GM03348 (cell line): ENCODE data around the gene TMEM132C.

Experiments used
- DNase-seq: peaks from one replicate; pipeline ENCODE4 v3.0.0; 2012; ENCODE audit warnings: low spot score

The TMEM132C gene

DNA sequence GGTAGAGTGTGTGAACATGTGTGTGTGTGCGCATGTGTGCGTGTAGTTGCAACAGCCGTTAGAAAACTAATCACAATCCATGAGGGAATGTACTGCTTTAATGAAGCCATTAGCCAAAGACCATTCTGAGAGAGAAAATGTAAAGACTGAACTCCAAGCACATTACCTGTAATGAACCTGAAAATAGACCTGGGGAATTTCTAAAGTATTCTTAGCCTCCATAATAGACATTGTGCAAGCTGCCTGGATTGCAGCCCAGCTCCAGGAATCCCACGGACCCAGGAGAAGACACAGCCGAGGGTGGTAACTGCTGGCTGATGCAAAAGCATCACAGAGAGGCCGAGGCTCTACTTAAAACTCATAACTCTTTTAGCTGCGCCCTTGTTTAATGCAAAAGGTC lies 400.2 kb downstream of the TMEM132C start:
- DNase-seq: no peak

DNA sequence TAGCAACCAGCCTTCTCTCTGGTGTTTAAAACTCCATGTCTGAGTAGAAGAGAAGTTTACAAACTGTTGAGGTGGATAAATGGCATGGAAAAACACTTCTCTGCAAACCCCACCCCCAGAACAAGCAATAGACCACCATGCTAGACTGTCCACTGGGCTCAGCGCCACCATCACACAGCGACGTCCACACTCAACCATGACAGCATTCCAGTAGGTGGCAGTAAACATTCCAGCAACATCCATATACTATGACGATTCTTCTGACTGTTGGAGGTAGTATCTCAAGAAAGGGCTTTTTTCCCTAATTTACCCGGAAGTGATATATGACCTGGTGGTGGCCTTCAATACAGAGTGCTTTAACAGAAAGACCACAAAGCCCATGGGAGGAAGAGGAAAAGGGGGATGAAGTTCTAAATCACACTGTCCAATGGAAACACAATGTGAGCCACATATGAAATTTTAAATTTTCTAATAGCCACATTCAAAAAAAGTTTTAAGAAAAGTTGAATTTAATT lies 404.6 kb downstream of the TMEM132C start:
- no peak for DNase-seq

DNA sequence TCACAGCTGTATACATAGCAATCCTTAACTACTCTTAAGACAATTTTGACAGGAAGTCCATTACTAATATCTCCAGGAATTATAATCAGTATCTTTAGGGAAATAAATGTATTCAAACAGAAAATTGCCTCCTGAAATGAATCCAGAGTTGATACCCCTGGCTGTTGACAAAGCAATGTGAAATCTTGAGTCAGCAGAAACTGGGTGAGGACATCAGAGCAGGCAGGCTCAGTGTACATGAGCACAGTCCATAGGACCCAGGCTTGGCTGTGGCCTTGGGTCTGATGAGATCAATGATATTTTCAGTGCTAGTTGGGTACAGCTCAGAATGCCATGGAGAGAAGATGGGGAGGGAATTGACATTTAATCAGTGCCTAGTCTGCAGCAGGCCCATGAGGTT lies 405.5 kb downstream of the TMEM132C start:
- DNase-seq: no peak

- DNase-seq: no peak
Measured at GRCh38 chr12:128672893-128673292, 405.9 kb downstream of the TMEM132C start.

- DNase-seq: no peak
Measured at GRCh38 chr12:128675576-128675975, 408.6 kb downstream of the TMEM132C start.

DNA sequence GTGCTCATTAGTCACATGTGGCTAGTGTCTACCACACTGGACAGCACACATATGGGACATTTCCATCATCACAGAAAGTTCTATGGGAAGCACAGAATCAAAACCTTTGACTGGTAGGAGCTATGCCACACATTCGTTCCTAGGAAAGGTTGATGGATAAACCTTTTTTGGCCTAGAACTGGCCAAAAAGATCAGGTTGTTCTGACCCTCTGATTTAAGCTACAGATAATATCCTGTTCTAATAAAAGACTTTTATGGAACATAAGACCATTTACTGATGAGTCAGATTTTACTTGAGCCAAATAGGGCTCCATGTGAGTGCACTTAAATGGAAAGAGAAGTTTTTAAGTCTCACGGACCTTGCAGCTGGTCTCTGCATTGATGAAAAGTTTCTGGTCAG lies 413.6 kb downstream of the TMEM132C start:
- DNase-seq: no peak

- DNase-seq: no peak
Measured at GRCh38 chr12:128682548-128683275, 415.7 kb downstream of the TMEM132C start.

GRCh38 chr12:128684352-128684751 lies 417.4 kb downstream of the TMEM132C start:
- no peak for DNase-seq

- DNase-seq: no peak
Measured at GRCh38 chr12:128685903-128686475, 419.0 kb downstream of the TMEM132C start.

GRCh38 chr12:128687851-128688250 lies 420.9 kb downstream of the TMEM132C start:
- DNase-seq: no peak

GRCh38 chr12:128690641-128691040 lies 423.7 kb downstream of the TMEM132C start:
- no peak for DNase-seq

- DNase-seq: no peak
Measured at GRCh38 chr12:128693115-128693514, 426.1 kb downstream of the TMEM132C start.

GRCh38 chr12:128693771-128694170 lies 426.8 kb downstream of the TMEM132C start:
- no peak for DNase-seq

- no peak for DNase-seq
Measured at GRCh38 chr12:128694445-128694844, 427.5 kb downstream of the TMEM132C start.

DNA sequence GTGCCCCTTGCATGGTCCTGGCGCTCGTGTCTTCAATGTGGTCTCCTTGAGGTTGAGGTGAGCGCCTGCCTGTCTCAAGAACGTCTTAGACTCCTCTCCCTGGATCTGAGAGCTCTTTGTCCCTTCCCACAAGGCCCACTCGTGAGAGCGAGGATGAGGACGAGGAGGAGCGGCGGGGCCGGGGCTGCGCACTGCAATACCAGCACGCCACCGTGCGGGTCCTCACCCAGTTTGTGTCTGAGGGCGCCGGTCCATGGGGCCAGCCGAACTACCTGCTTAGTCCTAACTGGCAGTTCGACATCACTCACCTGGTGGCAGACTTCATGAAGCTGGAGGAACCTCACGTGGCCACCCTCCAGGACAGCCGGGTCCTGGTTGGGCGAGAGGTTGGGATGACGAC lies 428.7 kb downstream of the TMEM132C start:
- DNase-seq: no peak

- DNase-seq: no peak
Measured at GRCh38 chr12:128698301-128698972, 431.5 kb downstream of the TMEM132C start.

GRCh38 chr12:128699106-128699505 lies 432.1 kb downstream of the TMEM132C start:
- DNase-seq: no peak

DNA sequence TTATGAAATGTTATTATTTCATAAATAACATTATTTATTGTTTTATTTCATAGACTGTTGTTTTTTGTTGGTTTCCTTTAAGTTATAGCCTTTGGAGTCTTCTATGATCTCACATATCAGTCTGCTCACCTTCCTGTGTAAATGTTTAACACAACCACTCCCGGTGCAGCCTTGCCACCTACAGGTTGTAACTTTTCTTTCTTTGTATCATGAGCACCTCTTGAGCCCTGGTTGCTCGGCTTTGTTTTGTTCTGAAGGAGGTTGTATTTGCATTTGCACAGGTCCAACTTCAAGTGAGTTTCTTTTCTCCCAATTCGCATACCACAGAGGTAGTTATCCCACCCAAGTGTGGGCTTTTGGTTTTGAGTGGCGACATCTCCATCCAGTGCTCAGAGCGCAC lies 435.4 kb downstream of the TMEM132C start:
- no peak for DNase-seq

- DNase-seq: no peak
Measured at GRCh38 chr12:128705140-128705539, 438.2 kb downstream of the TMEM132C start.

GRCh38 chr12:128707488-128707887 lies 440.5 kb downstream of the TMEM132C start:
- no peak for DNase-seq

DNA sequence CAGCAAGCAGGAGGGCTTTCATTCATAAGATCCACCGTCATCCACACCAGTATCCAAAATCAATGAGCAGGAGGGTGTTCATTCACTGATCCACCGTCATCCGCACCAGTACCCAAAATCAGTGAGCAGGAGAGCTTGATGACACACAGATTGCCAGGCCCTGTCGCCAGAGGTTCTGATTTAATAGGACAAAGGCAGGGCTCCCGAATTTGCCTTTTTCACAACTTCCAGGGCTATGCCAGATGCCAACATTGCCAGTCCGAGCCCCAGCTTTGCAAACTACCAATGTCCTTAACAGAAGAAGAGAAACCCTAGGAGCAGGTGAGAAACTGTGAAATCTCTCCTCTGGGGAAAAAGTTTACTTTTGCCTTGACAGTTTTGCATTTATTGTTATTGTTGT lies 441.8 kb downstream of the TMEM132C start:
- DNase-seq: no peak

DNA sequence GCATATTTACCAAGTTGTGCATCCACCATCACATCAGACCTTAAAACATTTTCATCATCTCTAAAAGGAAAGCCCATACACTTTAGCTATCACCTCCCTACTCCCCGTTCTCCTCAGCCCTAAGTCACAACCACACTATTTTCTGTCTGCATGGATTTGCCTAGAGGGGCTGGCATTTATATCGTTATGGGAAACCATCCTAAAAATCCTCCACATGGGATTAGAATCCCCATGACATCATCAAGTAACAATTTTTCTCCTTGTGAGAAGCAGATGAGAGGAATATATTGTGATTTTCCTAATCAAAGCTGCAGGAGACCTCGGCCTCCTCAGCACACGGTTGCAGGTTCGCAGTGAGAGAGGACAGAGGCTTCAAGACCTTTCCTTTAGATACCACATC lies 442.7 kb downstream of the TMEM132C start:
- no peak for DNase-seq

DNA sequence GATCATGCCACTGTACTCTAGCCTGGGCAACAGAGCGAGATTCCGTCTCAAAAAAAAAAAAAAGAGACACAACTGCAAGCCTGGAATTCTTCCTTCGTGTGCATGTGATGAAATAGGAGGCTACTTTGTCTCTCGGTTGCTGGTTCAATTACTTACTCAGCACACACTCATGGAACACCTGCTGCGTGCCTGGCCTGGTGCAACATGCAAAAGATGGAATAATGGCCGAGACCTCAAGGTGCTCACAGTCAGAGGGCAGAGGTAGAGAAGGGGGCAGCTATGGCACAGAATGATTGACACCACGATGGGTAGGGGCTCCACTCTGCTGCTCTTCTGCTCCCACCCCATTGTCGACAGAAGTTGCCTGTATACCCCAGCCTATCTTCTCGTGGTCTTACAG lies 444.5 kb downstream of the TMEM132C start:
- DNase-seq: no peak
